ENCODE results near the gene SAMD5.
"Not testable (repeated sequence)": the region's sequence is repeated elsewhere in the genome, so short reads cannot be mapped to it uniquely, and the experiment has no call there.

The SAMD5 gene

GRCh38 chr6:147530132-147531060, 21.9 kb downstream of the SAMD5 start:
- DNase-seq: no peak

DNA sequence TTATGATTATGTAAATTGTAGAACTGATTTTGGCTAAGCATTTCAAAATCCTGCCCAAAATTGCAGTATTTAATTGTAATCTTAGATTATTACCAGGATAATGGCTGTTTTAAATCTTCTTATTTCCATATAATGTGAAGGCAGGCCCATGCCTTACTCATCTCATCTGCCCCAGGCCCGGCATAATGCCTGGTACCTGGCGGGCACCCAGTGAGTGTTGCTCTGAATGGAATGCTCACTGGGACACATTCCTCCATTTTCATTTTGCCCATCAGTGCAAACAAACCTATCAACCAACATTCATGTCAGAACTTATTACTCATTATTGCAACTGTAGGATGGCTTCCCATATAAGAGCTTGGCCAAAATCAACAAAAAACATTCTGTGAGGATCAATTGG, 22.8 kb downstream of the SAMD5 start:
- DNase-seq: no peak

- DNase-seq: no peak
These were observed 25.8 kb downstream of the SAMD5 start for GRCh38 chr6:147534116-147534860.

GRCh38 chr6:147538821-147539220, 30.3 kb downstream of the SAMD5 start:
- no peak for DNase-seq

DNA sequence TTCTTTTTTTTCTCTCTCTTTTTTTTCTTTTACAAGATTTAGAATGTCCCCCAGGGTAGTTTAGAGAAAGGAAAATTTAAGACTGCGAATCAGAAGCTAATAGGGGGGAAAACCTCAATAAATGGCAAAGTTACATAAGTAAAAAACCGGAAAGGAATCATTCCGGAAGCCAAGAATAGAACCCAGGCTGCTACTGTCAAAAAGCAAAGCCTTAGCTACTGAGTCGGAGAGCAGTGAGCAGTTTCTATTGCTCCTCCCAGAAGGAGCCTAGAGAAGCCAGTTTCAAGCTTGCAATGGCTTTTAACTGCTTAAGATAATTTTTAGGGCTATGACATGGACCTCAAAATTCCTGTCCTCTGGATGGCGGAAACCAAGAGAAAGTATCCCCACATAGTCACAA, 31.6 kb downstream of the SAMD5 start:
- no peak for DNase-seq

- DNase-seq: not testable (repeated sequence)
These were observed 33.9 kb downstream of the SAMD5 start for GRCh38 chr6:147542436-147542835.

DNA sequence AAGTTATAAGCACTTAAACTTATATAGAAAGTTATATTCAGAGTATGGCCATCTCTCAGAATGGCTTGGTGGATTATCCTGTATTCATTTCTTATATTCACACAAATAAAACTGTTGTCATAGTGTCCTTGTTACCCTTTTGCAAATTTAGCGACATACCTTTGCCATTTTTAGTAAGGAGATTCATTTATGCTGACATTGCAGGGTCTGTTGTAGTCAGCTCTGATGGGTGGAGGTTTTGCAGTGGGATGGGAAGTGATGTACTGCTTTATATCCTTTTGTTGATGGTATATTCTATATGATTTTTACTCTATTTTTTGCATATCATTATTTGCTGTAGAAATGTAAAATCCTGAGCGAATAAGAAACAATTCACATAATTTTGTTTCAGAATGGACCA, 35.9 kb downstream of the SAMD5 start:
- DNase-seq: no peak

DNA sequence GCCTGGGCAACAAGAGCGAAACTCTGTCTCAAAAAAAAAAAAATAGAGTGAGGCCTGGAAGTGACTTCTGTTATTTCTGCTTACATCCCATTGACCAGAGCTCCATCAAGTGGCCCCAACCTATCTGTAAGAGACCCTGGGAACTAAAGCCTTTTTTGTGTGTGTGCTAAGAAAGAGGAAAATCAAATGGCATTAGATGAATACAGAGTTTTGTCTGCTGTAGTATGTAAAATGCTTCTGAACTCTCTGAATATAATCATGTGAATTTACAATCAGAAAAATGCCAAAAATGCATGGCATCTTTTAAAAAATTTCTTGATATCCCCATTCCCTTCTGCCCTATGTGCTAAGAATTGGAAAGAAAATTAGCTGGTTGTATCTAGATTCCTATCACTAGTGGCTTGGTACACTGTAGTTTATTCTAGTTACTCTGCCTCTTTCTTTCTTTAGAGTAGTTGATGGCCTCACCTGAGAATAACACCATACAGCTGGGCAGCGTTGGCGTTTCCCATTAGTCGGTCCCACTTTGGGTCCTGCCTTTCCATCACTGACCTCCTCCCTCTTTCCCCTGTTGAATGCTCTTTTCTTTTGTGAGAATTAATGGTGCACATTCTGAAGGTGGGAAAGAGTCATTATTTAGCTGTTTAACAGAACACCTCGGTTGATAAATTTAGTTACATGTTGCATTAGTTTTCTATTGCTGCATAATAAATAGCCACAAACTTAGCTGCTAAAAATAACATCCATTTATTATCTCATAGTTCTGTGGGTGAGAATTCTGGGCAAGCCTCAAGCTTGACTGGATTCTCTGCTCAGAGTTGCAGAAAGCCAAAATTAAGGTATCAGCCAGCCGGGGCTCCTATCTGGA, 38.2 kb downstream of the SAMD5 start:
- no peak for DNase-seq

DNA sequence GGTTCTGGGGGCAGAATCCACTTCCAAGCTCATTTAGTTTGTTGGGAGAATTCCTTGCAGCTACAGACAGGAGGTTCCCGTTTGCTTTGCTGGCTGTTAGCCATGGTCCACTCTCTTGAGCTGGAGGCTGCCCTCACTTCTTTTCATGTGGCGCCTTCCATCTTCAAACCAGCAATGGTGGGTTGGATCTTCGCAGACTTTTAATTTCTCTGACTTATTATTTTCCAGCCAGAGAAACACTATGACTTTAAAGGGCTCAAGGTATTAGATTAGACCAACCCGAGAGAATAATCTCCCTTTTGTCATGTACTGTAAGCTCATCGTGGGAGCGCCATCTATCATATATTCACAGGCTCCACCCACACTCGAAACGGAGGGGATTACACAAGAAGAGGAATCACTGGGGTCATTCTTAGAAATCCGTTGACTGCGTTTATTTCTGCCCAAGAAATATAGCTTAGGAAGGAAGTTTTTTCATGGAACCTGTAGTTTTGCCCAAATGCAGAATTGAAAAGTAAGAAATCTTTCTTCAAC, 38.9 kb downstream of the SAMD5 start:
- DNase-seq: no peak

DNA sequence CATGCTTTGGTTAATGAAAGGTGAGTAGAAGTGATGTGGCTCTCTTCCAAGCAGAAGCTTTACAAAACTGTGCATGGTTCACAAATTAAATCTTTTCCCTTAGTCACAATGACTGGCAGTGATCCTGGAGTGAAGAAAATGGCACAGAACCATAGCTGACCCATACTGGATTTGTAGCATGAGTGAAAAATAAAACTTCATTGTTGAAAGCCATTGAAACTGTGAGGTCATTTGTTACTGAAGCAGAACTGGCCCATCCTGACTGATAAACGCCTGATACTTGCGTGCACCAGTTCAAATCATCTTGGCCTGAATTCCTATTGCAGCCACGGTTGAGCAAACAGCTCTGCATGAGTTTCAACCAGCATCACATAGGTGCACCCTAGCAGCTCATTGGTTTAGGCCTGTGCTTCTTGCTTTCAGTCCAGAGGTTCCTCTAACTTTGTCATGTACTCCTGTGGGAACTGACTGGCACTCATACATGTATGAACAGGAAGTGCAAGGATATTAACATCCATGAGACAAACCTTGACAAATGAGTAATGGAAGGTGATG, 40.5 kb downstream of the SAMD5 start:
- DNase-seq: no peak

- no peak for DNase-seq
These were observed 41.0 kb downstream of the SAMD5 start for GRCh38 chr6:147549531-147549930.

- DNase-seq: no peak
These were observed 43.5 kb downstream of the SAMD5 start for GRCh38 chr6:147551976-147552375.

DNA sequence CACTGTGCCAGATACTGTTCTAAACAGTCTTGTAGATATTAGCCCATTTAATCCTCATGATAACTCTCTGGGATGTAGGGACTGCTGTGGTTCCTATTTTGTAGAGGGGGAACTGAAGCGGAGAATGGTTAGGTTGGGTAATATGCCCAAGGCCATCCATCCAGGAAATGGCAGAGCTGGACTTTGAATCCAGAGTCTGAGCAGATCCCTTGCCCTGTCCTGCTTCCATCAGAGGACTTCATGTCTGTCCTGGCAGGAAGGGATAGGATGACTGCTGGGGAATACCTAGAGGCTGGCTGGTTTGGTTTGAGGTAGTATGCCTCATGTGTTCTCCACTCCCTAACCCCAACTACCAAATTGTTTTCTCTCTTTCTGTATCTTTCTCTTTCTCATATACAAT, 44.6 kb downstream of the SAMD5 start:
- no peak for DNase-seq

DNA sequence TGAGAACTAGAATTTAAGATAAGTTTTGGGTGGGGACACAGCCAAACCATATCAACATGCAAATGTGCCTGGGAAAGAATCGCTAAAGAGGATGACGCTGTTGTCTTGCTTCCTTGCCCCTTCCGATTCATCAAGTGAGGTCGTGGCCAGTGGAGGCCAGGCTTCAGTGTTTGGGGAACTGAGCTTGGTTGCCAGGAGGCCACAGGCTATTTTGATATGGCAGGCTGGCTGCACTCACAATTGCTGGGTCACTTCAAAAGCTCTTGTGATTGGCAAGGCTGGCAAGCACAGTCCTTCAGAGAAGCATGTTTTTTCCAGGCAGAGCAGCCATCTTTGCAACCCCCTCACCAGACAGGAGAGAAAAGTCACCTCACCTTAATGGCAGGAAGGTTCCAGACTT, 45.8 kb downstream of the SAMD5 start:
- DNase-seq: no peak

- no peak for DNase-seq
These were observed 50.5 kb downstream of the SAMD5 start for GRCh38 chr6:147559006-147559405.

- no peak for DNase-seq
These were observed 52.2 kb downstream of the SAMD5 start for GRCh38 chr6:147560670-147561069.

DNA sequence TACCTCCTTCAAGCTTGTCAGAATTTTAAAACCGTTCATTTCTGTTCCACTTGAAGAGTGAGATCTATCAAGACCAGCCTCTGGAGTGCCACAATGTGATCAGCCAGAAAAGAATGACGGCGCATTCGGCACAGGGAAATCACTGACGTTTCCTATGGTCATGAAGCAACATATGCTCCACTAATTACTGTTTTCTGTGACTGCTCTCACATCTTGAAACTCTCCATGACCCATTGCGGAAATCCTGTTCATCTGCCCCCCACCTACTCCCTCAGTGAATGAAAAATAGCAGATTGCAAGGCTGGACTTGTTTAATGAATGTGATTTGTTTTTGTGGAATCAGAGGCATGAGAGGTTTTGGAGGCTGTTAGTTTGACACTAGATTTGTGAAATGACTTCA, 53.2 kb downstream of the SAMD5 start:
- DNase-seq: no peak

GRCh38 chr6:147563472-147563871, 55.0 kb downstream of the SAMD5 start:
- no peak for DNase-seq

DNA sequence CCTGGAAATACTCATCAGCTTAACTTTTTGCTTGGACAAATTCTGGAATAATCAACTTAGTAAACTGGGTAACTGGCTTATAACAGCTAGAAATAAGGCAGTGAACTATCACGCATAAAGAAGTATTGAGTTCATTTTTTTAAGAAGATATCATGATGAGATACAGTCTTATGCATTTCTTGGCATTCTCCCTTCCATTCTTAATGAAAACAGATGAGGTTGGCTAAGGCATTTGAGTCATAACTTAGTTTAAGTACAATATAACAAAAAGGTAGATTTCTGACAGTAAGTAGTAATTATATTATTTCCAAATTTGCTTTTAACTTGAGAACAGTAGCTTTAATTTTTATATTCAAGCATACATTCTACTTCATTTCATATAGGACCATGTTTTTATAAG, 56.1 kb downstream of the SAMD5 start:
- DNase-seq: no peak

DNA sequence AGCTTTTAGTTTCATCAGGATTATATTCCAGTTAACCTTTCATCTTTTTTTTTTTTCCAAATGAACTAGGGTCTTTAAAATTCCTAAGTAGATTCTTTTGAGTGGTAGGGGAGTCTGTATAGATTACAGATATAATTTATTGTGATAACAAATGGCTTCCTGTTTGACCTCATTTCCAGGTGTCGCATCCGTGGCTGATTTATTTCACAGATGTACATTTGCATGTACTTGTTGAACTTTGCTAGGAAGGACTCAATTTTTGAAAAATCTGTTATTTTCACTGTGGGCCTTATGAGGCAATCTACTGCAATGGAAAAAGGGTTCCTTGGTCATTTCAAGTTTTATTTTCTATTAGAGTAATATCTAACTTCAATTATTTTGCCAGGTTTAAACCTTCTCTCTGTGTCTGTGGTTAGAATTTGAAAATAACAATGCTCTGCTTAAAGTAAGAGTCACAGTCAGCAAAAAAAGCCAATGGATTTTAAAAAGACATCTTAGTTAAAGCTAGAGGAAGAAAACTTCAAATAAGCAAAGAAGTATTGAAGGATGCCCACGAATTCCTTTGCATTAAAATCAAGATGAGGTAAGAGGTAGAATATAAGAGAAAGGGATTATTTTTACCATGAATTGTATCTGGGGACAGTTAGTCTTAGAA, 57.9 kb downstream of the SAMD5 start:
- no peak for DNase-seq

DNA sequence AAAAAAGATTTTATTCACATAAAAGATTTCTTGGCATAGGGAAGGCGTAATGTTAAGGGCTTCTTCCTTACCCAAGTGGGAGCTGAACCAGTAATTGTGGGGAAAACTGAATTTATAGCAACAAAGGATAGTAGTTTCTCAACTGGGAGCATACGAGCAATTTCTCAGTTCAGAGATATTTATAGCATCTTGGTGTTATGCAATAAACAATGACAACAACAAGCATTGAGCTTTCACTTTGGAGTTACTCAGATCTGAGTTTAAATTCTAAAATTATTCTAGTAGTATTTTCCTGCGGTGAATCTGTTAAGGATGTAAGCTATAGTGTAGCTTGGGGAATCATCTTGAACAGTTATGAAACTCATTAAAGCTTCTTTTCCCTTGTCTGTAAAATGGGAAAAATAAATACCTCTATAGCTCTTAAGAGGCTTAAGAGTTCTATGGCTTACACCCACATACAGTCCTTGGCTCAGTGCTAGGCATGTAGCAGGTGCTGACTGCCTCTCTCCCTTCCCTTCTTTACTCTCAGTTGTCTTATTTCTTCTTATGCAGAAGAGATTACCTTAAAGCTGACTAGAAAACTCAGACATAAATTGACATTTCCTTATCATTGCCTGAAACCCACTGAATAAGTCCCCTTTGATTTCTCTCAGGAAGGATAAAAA, 58.8 kb downstream of the SAMD5 start:
- DNase-seq: no peak

Measured in right forelimb (tissue), 1 donor.